H4 (cell line): ENCODE results near the gene RSPH6A. TPM values are rescaled to one million over a fixed set of nuclear protein-coding genes. Genes with fewer than 3 reads are reported as not detected.

Experiments used
- DNase-seq: peaks from one replicate; pipeline ENCODE4 v3.0.0-alpha.2; 2015; ENCODE audit warnings: low spot score
- total RNA-seq: library from RNA; depleted of rRNA; stranded (reverse); fragments of >200 nt; shearing (Covaris generic); gene quantifications from 2 replicates; pipeline ENCODE4 v1.2.3, GENCODE V29; 2014

RSPH6A gene
- total RNA-seq, 1 experiment from 2014 or later, result not detected

GRCh38 chr19:45780448-45781213 is 34.5 kb downstream of the RSPH6A start:
- no peak for DNase-seq

- no peak for DNase-seq
Observed at GRCh38 chr19:45780146-45780447, 35.0 kb downstream of the RSPH6A start.

- no peak for DNase-seq
Observed at GRCh38 chr19:45779231-45780145, 35.6 kb downstream of the RSPH6A start.

- no peak for DNase-seq
Observed at GRCh38 chr19:45778010-45778661, 37.0 kb downstream of the RSPH6A start.

GRCh38 chr19:45777395-45777961 is 37.6 kb downstream of the RSPH6A start:
- no peak for DNase-seq

GRCh38 chr19:45774765-45775164 is 40.3 kb downstream of the RSPH6A start:
- no peak for DNase-seq

- no peak for DNase-seq
Observed at GRCh38 chr19:45773384-45773783, 41.7 kb downstream of the RSPH6A start.

- DNase-seq, result no peak
Observed at GRCh38 chr19:45772912-45773311, 42.2 kb downstream of the RSPH6A start.

- no peak for DNase-seq
Observed at GRCh38 chr19:45772130-45772840, 42.8 kb downstream of the RSPH6A start.

- no peak for DNase-seq
Observed at GRCh38 chr19:45771311-45771933, 43.7 kb downstream of the RSPH6A start.

GRCh38 chr19:45770192-45771101 is 44.7 kb downstream of the RSPH6A start:
- DNase-seq, result peak; percentile 76

- peak; percentile 20 for DNase-seq
Observed at GRCh38 chr19:45769821-45770191, 45.3 kb downstream of the RSPH6A start.

- peak; percentile 94 for DNase-seq
Observed at GRCh38 chr19:45768984-45769782, 45.9 kb downstream of the RSPH6A start, which contains the start of gene SIX5. Gene SIX5, minus strand, starts transcription at chr19:45769252. Its CDS starts 408 bp downstream, at chr19:45768844.

GRCh38 chr19:45768655-45768983 is 46.5 kb downstream of the RSPH6A start:
- DNase-seq, result no peak

GRCh38 chr19:45767881-45768654 is 47.0 kb downstream of the RSPH6A start:
- peak; percentile 21 for DNase-seq

- peak; percentile 46 for DNase-seq
Observed at GRCh38 chr19:45767410-45767880, 47.7 kb downstream of the RSPH6A start.

GRCh38 chr19:45766869-45767346 is 48.2 kb downstream of the RSPH6A start:
- DNase-seq, result no peak

GRCh38 chr19:45766296-45766868 is 48.7 kb downstream of the RSPH6A start:
- DNase-seq, result no peak
